HFFc6 (cell line): ENCODE measurements around the gene GOLGA6A. TPM values are rescaled to one million over a fixed set of nuclear protein-coding genes. Genes with fewer than 3 reads are reported as not detected.

Source experiments
- DNase-seq: peaks from one replicate; pipeline ENCODE4 v3.0.0-alpha.2; 2018
- H3K27ac Mint-ChIP-seq: 2 replicates; pipeline ENCODE4 v1.8.0; 2020; ENCODE audit warnings: mild to moderate bottlenecking, mixed read lengths
- H3K27me3 Mint-ChIP-seq: 2 replicates; pipeline ENCODE4 v1.8.0; 2021; ENCODE audit warnings: mild to moderate bottlenecking, moderate library complexity, mixed read lengths; ENCODE audit not compliant: insufficient read depth
- H3K36me3 Mint-ChIP-seq: 2 replicates; pipeline ENCODE4 v1.8.0; 2021; ENCODE audit warnings: low read depth, mixed read lengths
- H3K4me1 Mint-ChIP-seq: 2 replicates; pipeline ENCODE4 v1.8.0; 2020; ENCODE audit warnings: low read depth, mixed read lengths
- H3K4me3 Mint-ChIP-seq: 2 replicates; pipeline ENCODE4 v1.8.0; 2020; ENCODE audit warnings: mild to moderate bottlenecking, moderate library complexity, mixed read lengths
- H3K9me3 Mint-ChIP-seq: 2 replicates; pipeline ENCODE4 v1.8.0; 2020; ENCODE audit warnings: mild to moderate bottlenecking, mixed read lengths
- CTCF ChIP-seq: fragments of 200-600 bp; sonication (generic); IDR thresholded peaks from 2 replicates; pipeline ENCODE4 v1.5.0; 2021; ENCODE audit warnings: antibody characterized with exemption, mild to moderate bottlenecking
- total RNA-seq, 6 experiments: library from RNA; stranded (reverse); fragmentation: NEBNext Ultra II Directional; extraction: Animal tissue kit (Norgen Biotek cat#: 25700); gene quantifications; 2 replicates in 1 of 6; 3 replicates in 5 of 6; pipeline ENCODE4 v1.2.3, GENCODE V29; 2021

The GOLGA6A gene
- total RNA-seq, 6 experiments from 2014 or later: not detected

DNA sequence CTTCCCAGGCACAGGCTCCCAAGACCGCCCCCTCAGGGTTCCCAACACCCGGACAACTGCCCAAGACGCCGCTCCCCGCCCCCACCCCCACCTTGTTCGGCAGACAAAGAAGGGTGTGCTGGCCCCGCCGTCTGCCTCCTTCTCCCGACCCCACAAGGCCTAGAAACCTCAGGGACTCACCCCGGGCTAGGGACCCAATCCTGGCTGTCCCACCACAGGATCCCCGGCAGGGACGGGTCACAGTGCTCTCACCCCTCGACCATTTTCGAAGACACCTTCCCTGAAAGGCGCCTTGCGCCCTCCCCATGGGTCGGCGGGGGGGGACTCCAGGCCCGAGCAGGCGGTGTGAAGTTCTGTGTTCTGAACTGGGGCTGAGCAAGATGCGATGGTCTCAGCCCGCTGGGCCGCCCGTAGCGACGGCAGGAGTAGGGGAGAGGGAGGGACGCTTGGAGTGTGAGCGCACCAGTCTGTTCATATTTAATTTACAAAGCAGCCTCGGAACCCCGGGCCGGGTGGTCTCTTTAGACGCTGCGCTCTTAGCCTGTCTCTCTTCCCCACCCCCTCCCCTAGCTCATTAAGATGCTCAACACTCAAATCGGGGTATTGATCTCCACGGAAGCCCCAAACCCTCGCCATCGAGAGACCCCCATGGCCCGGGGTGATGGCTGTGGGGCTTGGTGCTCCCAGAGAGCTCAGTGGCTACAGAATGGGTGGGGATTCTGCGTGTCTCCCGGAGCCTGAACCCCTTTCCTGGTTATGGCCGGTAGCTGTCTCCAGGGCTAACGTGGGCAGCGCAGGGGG is 46.6 kb upstream of the GOLGA6A start:
- peaks cover 20% of the 10 kb centered on the region for H3K4me1 Mint-ChIP-seq

GRCh38 chr15:74127954-74128784 is 45.8 kb upstream of the GOLGA6A start:
- Mint-ChIP-seq H3K36me3 (no peaks in the 10 kb centered on the region), H3K27ac (no peak overlapping the region), H3K9me3 (no peaks in the 10 kb centered on the region), H3K4me3 (peak overlapping the region; percentile 73), H3K27me3 (peaks cover 69% of the 10 kb centered on the region), H3K4me1 (peaks cover 20% of the 10 kb centered on the region)
- no peak for TF ChIP-seq CTCF
- DNase-seq: no peak

More for the DNA sequence above, 46.6 kb upstream of the GOLGA6A start:
- TF ChIP-seq CTCF: no peak
- H3K4me3 Mint-ChIP-seq: 0 out of 2 replicates have a peak overlapping the region, but pooled peaks have one; percentile 11
- no peaks in the 10 kb centered on the region for H3K36me3 Mint-ChIP-seq
- H3K27me3 Mint-ChIP-seq: peaks cover 62% of the 10 kb centered on the region
- no peak for DNase-seq
- no peak overlapping the region for H3K27ac Mint-ChIP-seq
- peaks cover 3% of the 10 kb centered on the region; the same call in 1 of the 2 replicates for H3K9me3 Mint-ChIP-seq

- peak; percentile 100 for TF ChIP-seq CTCF
- H3K36me3 Mint-ChIP-seq: no peaks in the 10 kb centered on the region
- DNase-seq: peak; percentile 79
- H3K27me3 Mint-ChIP-seq: peaks cover 68% of the 10 kb centered on the region
- H3K9me3 Mint-ChIP-seq: no peaks in the 10 kb centered on the region
- H3K4me3 Mint-ChIP-seq: peak overlapping the region; percentile 73
- H3K4me1 Mint-ChIP-seq: peaks cover 20% of the 10 kb centered on the region
- no peak overlapping the region for H3K27ac Mint-ChIP-seq
These were observed 45.1 kb upstream of the GOLGA6A start for GRCh38 chr15:74127255-74127953.

GRCh38 chr15:74124759-74125158 is 42.4 kb upstream of the GOLGA6A start:
- Mint-ChIP-seq H3K27me3 (peaks cover 64% of the 10 kb centered on the region), H3K27ac (no peak overlapping the region), H3K4me1 (peaks cover 12% of the 10 kb centered on the region), H3K4me3 (no peak overlapping the region), H3K36me3 (no peaks in the 10 kb centered on the region), H3K9me3 (no peaks in the 10 kb centered on the region)
- TF ChIP-seq CTCF: no peak
- no peak for DNase-seq

DNA sequence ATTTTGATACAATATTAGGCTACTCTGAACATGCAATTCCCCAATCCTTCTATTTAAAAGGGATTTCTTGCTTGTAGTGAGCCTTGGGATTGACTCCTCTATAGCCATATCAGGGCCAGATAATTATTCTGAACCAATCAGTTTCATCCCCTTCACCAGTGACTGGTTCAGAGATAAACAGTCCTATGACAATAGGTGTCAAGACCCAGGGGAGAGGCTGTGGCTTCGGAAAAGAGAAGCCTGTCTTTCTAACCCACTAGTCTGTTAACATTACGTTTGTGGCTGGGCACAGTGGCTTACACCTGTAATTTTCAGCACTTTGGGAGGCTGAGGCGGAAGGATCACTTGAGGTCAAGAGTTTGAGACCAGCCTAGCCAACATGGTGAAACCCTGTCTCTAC is 41.8 kb upstream of the GOLGA6A start:
- peaks cover 60% of the 10 kb centered on the region for H3K27me3 Mint-ChIP-seq
- DNase-seq: no peak
- H3K4me1 Mint-ChIP-seq: peaks cover 6% of the 10 kb centered on the region; the same call in 1 of the 2 replicates

More for the DNA sequence above, 41.8 kb upstream of the GOLGA6A start:
- Mint-ChIP-seq H3K4me3 (no peak overlapping the region), H3K9me3 (no peaks in the 10 kb centered on the region), H3K36me3 (no peaks in the 10 kb centered on the region), H3K27ac (no peak overlapping the region)
- no peak for TF ChIP-seq CTCF
